HepG2 (cell line): ENCODE measurements around the gene ZNF507.
"Not testable (repeated sequence)": the region's sequence is repeated elsewhere in the genome, so short reads cannot be mapped to it uniquely, and the experiment has no call there.

ENCODE experiments used
- ADNP ChIP-seq: sonication (generic); formaldehyde crosslinking; IDR thresholded peaks from 2 replicates; pipeline ENCODE4 v1.4.0; 2020; ENCODE audit warnings: missing genetic modification reagents
- CC2D1A ChIP-seq: sonication (generic); formaldehyde crosslinking; IDR thresholded peaks from 2 replicates; pipeline ENCODE4 v1.8.1; 2023; ENCODE audit warnings: mild to moderate bottlenecking, missing genetic modification reagents
- EP300 ChIP-seq, 3 experiments: sonication (generic) in 1 of 3; formaldehyde crosslinking in 1 of 3; IDR thresholded peaks; 2 replicates each; pipeline versions ENCODE4 v1.5.1 to v1.6.1; 2011 to 2020; ENCODE audit warnings: low read depth in 2 of 3, low read length in 2 of 3, borderline replicate concordance in 1 of 3, improper control_type of control experiment in 1 of 3, mild to moderate bottlenecking in 1 of 3, missing genetic modification reagents in 1 of 3, moderate library complexity in 1 of 3
- JDP2 ChIP-seq: sonication (generic); formaldehyde crosslinking; IDR thresholded peaks from 2 replicates; pipeline ENCODE4 v1.8.1; 2022; ENCODE audit warnings: missing genetic modification reagents, borderline replicate concordance
- MAFF ChIP-seq: IDR thresholded peaks from 2 replicates; pipeline ENCODE4 v1.6.1; 2011; ENCODE audit warnings: low read depth, low read length, improper control_type of control experiment
- RAD21 ChIP-seq: fragments of 450-650 bp; formaldehyde crosslinking; IDR thresholded peaks from 2 replicates; pipeline ENCODE4 v1.5.0; 2020; ENCODE audit warnings: mild to moderate bottlenecking
- TAF1 ChIP-seq: sonication (generic); formaldehyde crosslinking; IDR thresholded peaks from 2 replicates; pipeline ENCODE4 v1.4.0; 2020; ENCODE audit warnings: missing genetic modification reagents
- ZNF205 ChIP-seq: IDR thresholded peaks from 2 replicates; pipeline ENCODE4 v1.6.1; 2018; ENCODE audit warnings: missing biosample characterization, missing genetic modification reagents
- ZNF326 ChIP-seq: sonication (generic); formaldehyde crosslinking; IDR thresholded peaks from 2 replicates; pipeline ENCODE4 v1.4.0; 2020; ENCODE audit warnings: missing genetic modification reagents, borderline replicate concordance
- ZSCAN30 ChIP-seq: sonication (generic); formaldehyde crosslinking; IDR thresholded peaks from 2 replicates; pipeline ENCODE4 v1.5.0; 2020; ENCODE audit warnings: mild to moderate bottlenecking, missing genetic modification reagents
- TF ChIP-seq, protein P1 (sequence below): sonication (generic); formaldehyde crosslinking; IDR thresholded peaks from 2 replicates; pipeline ENCODE4 v1.5.0; 2020; ENCODE audit warnings: mild to moderate bottlenecking, missing genetic modification reagents, moderate library complexity
- TF ChIP-seq, protein P2 (sequence below): sonication (generic); formaldehyde crosslinking; IDR thresholded peaks from 2 replicates; pipeline ENCODE4 v1.4.0; 2020; ENCODE audit warnings: missing genetic modification reagents, mild to moderate bottlenecking, borderline replicate concordance

DNA sequence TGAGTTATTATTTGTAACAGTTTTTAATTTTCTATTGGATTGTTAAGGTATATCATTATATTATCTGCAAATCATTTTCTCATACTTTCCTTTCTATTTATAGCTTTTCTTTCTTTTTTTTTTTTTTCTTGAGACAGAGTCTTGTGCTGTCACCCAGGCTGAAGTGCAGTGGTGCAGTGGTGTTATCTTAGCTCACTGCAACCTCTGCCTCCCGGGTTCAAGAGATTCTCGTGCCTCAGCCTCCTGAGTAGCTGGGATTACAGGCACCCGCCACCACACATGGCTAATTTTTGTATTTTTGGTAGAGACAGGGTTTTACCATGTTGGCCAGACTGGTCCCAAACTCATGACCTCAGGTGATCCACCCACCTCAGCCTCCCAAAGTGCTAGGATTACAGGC lies 29.0 kb downstream of the ZNF507 start:
- not testable (repeated sequence) for TF ChIP-seq ZSCAN30 (CRISPR knock-in tag); RAD21 (CRISPR knock-in tag); ADNP; JDP2 (CRISPR knock-in tag); ZNF326 (CRISPR knock-in tag); EP300 (IDR thresholded peaks at IDR 0.05; ENCODE audit: low read depth in 2 of 2, low read length in 2 of 2); EP300 (CRISPR knock-in tag; IDR thresholded peaks at IDR 0.05; ENCODE audit: borderline replicate concordance); TAF1; MAFF; CC2D1A (CRISPR knock-in tag); ZNF205
- TF ChIP-seq, protein P1, sequence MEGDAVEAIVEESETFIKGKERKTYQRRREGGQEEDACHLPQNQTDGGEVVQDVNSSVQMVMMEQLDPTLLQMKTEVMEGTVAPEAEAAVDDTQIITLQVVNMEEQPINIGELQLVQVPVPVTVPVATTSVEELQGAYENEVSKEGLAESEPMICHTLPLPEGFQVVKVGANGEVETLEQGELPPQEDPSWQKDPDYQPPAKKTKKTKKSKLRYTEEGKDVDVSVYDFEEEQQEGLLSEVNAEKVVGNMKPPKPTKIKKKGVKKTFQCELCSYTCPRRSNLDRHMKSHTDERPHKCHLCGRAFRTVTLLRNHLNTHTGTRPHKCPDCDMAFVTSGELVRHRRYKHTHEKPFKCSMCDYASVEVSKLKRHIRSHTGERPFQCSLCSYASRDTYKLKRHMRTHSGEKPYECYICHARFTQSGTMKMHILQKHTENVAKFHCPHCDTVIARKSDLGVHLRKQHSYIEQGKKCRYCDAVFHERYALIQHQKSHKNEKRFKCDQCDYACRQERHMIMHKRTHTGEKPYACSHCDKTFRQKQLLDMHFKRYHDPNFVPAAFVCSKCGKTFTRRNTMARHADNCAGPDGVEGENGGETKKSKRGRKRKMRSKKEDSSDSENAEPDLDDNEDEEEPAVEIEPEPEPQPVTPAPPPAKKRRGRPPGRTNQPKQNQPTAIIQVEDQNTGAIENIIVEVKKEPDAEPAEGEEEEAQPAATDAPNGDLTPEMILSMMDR (CRISPR knock-in tag) = not testable (repeated sequence)
- TF ChIP-seq, protein P2, sequence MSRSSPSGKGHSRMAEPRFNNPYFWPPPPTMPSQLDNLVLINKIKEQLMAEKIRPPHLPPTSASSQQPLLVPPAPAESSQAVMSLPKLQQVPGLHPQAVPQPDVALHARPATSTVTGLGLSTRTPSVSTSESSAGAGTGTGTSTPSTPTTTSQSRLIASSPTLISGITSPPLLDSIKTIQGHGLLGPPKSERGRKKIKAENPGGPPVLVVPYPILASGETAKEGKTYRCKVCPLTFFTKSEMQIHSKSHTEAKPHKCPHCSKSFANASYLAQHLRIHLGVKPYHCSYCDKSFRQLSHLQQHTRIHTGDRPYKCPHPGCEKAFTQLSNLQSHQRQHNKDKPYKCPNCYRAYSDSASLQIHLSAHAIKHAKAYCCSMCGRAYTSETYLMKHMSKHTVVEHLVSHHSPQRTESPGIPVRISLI (CRISPR knock-in tag) = not testable (repeated sequence)
